Mesodermal cell (in vitro differentiated cells): ENCODE data around the gene CCDC150.

Experiments used
- H3K27ac ChIP-seq: 2 replicates; pipeline ENCODE4 v1.7.0; 2013; ENCODE audit warnings: mild to moderate bottlenecking, low read depth, low read length, moderate library complexity; ENCODE audit not compliant: severe bottlenecking
- H3K36me3 ChIP-seq: 2 replicates; pipeline ENCODE4 v1.7.1; 2013; ENCODE audit warnings: mild to moderate bottlenecking, low read length, moderate library complexity; ENCODE audit not compliant: control insufficient read depth, insufficient read depth
- H3K4me1 ChIP-seq: one replicate; pipeline ENCODE4 v1.7.1; 2013; ENCODE audit warnings: mild to moderate bottlenecking, low read length; ENCODE audit not compliant: insufficient read depth, control insufficient read depth, poor library complexity, severe bottlenecking
- H3K4me3 ChIP-seq: 2 replicates; pipeline ENCODE4 v1.7.0; 2013; ENCODE audit warnings: low read length, control low read depth, mild to moderate bottlenecking; ENCODE audit not compliant: insufficient read depth, poor library complexity, severe bottlenecking; ENCODE audit errors: extremely low read depth
- H3K9me3 ChIP-seq: 2 replicates; pipeline ENCODE4 v1.7.1; 2013; ENCODE audit warnings: mild to moderate bottlenecking, low read length, moderate library complexity; ENCODE audit not compliant: control insufficient read depth
- WGBS, 2 experiments: methylation state at CpG; one replicate each; pipeline ENCODE4 v1.1.5; 2013; ENCODE audit warnings: missing lambda C conversion rate in 2 of 2; ENCODE audit not compliant: insufficient coverage in 2 of 2; 5-methylcytosine and 5-hydroxymethylcytosine counted together

Gene CCDC150

GRCh38 chr2:196759378-196759706 lies 119.8 kb downstream of the CCDC150 start:
- Histone ChIP-seq H3K27ac (no peak overlapping the region), H3K4me3 (no peak overlapping the region), H3K36me3 (peaks cover 49% of the 10 kb centered on the region), H3K9me3 (no peaks in the 10 kb centered on the region), H3K4me1 (no peaks in the 10 kb centered on the region)
- WGBS, 2 experiments, result 93 to 96% methylated on average over 4 to 5 of the region's 5 CpGs

GRCh38 chr2:196767101-196767500 lies 127.6 kb downstream of the CCDC150 start:
- H3K9me3 ChIP-seq, result no peaks in the 10 kb centered on the region
- H3K4me1 ChIP-seq, result no peaks in the 10 kb centered on the region
- H3K27ac ChIP-seq, result no peak overlapping the region
- WGBS, 2 experiments, result 86 to 100% methylated on average over 1 of the region's 1 CpG
- peaks cover 64% of the 10 kb centered on the region for H3K36me3 ChIP-seq
- H3K4me3 ChIP-seq, result no peak overlapping the region
